ENCODE data around the gene HRH4. TPM values are rescaled to one million over a fixed set of nuclear protein-coding genes. Genes with fewer than 3 reads are reported as not detected.

Gene HRH4, protein sequence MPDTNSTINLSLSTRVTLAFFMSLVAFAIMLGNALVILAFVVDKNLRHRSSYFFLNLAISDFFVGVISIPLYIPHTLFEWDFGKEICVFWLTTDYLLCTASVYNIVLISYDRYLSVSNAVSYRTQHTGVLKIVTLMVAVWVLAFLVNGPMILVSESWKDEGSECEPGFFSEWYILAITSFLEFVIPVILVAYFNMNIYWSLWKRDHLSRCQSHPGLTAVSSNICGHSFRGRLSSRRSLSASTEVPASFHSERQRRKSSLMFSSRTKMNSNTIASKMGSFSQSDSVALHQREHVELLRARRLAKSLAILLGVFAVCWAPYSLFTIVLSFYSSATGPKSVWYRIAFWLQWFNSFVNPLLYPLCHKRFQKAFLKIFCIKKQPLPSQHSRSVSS
- total RNA-seq (2021) = not detected in 2 replicates
- long read RNA-seq = 0 reads

DNA sequence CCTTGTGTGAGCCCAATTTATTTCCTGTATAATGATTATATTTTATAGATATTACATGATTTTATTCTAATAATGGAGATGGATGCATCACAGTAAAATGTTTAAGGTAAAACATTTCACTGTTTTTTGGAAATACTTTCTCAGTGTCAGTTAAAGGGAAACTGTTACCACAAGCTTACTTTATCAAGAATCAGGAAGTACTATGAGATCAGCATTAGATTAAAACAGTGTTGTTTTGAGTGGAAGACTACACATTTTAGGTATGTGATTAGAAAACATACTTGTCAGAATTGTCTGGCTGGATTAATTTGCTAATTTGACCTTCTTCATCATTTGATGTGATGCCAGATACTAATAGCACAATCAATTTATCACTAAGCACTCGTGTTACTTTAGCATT lies at the start of gene HRH4:
TSS of gene HRH4 (plus strand) at position 250 of the 400 bp plus-strand sequence. CDS start at position 342, 92 bp downstream.
- Histone ChIP-seq H3K4me1 (ENCODE audit: insufficient read depth, low read length) (no peaks in the 10 kb centered on the region; the same call in 1 of the 2 replicates), H2AFZ (ENCODE audit: low read length) (no peak within 1 kb of the TSS), H3K23me2 (ENCODE audit: insufficient read length, low read depth, low read length, poor library complexity, severe bottlenecking) (no peaks in the 10 kb centered on the region), H4K91ac (ENCODE audit: insufficient read length, low read depth, low read length) (no peak within 1 kb of the TSS), H4K5ac (ENCODE audit: insufficient read length, low read depth, low read length) (no peak within 1 kb of the TSS), H3K27me3 (ENCODE audit: insufficient read depth, low read length) (no peaks in the 10 kb centered on the region), H2BK5ac (ENCODE audit: insufficient read length, low read length) (no peak within 1 kb of the TSS), H3K23ac (ENCODE audit: insufficient read length, low read depth, low read length) (no peak within 1 kb of the TSS), H3K4ac (ENCODE audit: low read depth, low read length) (no peak within 1 kb of the TSS), H3K18ac (ENCODE audit: insufficient read length, low read depth, low read length) (no peak within 1 kb of the TSS), H3K79me1 (ENCODE audit: insufficient read depth, low read depth, low read length, poor library complexity, severe bottlenecking) (no peaks in the 10 kb centered on the region), H3K9ac (ENCODE audit: extremely low read depth, insufficient read length, low read length) (no peak within 1 kb of the TSS), H3K27ac (ENCODE audit: insufficient read length, low read depth, low read length) (no peak within 1 kb of the TSS), H3K4me2 (ENCODE audit: insufficient read depth, insufficient read length, low read length) (no peak within 1 kb of the TSS), H2AK5ac (ENCODE audit: insufficient read length, low read length) (no peak within 1 kb of the TSS), H3K9me3 (ENCODE audit: control insufficient read depth, low read depth, low read length) (no peaks in the 10 kb centered on the region), H3K79me2 (ENCODE audit: insufficient read depth, low read length) (no peaks in the 10 kb centered on the region), H2BK12ac (ENCODE audit: insufficient read length, low read depth, low read length) (no peak within 1 kb of the TSS), H4K8ac (replicated peaks; ENCODE audit: insufficient read length, low read depth, low read length) (no peak within 1 kb of the TSS), H3K14ac (ENCODE audit: insufficient read depth, low read length) (no peak within 1 kb of the TSS), H2BK15ac (ENCODE audit: low read depth, low read length) (no peak within 1 kb of the TSS), H4K20me1 (ENCODE audit: control insufficient read depth, insufficient read depth, insufficient read length) (no peaks in the 10 kb centered on the region), H3T11ph (ENCODE audit: low read length) (no peak within 1 kb of the TSS), H2BK20ac (ENCODE audit: low read depth, low read length, poor library complexity, severe bottlenecking) (no peak within 1 kb of the TSS), H2BK120ac (ENCODE audit: low read depth, low read length, poor library complexity, severe bottlenecking) (no peak within 1 kb of the TSS), H3K56ac (ENCODE audit: insufficient read length, low read depth, low read length) (no peak within 1 kb of the TSS)
- DNase-seq = no peak
- Mint-ChIP-seq H3K27ac (peak within 1 kb of the TSS in 1 of 3 experiments; percentile 17; a peak in 1 of 7 replicates), H3K36me3 (ENCODE audit: insufficient read depth in 1 of 3, low read depth in 3 of 3) (peaks cover 0 to 6% (median 4%) of the 10 kb centered on the region in 3 experiments; a peak in 3 of 7 replicates), H3K4me3 (no peak within 1 kb of the TSS), H3K4me1 (peaks cover 9 to 11% of the 10 kb centered on the region in 2 experiments), H3K27me3 (ENCODE audit: low read depth) (no peaks in the 10 kb centered on the region; the same call in 1 of the 2 replicates), H3K9me3 (peaks cover 3 to 7% of the 10 kb centered on the region in 2 experiments; a peak in 4 of 5 replicates)
- TF ChIP-seq, protein P1, sequence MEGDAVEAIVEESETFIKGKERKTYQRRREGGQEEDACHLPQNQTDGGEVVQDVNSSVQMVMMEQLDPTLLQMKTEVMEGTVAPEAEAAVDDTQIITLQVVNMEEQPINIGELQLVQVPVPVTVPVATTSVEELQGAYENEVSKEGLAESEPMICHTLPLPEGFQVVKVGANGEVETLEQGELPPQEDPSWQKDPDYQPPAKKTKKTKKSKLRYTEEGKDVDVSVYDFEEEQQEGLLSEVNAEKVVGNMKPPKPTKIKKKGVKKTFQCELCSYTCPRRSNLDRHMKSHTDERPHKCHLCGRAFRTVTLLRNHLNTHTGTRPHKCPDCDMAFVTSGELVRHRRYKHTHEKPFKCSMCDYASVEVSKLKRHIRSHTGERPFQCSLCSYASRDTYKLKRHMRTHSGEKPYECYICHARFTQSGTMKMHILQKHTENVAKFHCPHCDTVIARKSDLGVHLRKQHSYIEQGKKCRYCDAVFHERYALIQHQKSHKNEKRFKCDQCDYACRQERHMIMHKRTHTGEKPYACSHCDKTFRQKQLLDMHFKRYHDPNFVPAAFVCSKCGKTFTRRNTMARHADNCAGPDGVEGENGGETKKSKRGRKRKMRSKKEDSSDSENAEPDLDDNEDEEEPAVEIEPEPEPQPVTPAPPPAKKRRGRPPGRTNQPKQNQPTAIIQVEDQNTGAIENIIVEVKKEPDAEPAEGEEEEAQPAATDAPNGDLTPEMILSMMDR (conservative IDR thresholded peaks at IDR 0.05) = no peak
- no CpG with 5 or more reads among the region's 1 CpG for WGBS (ENCODE audit: extremely low coverage, insufficient read length, low lambda C conversion rate)

Data from H9 (cell line).